Astrocyte of the spinal cord (primary cell): ENCODE data around the gene SHISA9.

Source experiments
- DNase-seq: peaks from one replicate; pipeline ENCODE4 v3.0.0; 2011; ENCODE audit warnings: low read depth, low spot score
- H3K4me3 ChIP-seq: 2 replicates; pipeline ENCODE4 v1.5.1; 2011; ENCODE audit warnings: low read depth, mild to moderate bottlenecking, low read length, moderate library complexity
- in situ Hi-C: cut with HindIII; loops from 2 replicates; pipeline ENCODE4 v1.10.0; 2017; ENCODE audit warnings: low sequenced_read_pairs
- TF ChIP-seq, protein P1 (sequence below): IDR thresholded peaks from 2 replicates; pipeline ENCODE4 v1.5.1; 2012; ENCODE audit warnings: low read depth, mild to moderate bottlenecking, low read length, inconsistent platforms

SHISA9 gene

DNA sequence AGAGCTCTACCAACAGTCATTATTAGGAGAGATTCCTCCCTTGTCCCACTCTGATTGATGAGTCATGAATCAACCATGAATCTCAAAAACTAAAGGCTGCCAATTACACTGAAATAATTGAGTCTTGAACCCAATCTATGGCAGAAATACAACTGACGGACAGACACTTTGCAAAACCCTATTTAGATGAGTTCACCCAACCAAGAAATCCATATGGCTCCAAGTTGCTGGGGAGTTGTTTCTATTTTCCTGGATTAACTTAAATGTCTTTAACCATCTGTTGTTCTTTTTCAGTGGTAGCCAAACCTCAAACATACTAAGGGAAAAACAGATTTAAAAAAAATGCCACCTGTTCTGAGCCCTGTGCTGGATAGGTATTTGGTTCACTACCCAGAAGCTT, 151.0 kb downstream of the SHISA9 start:
- no peak for DNase-seq
- in situ Hi-C loops, result no loop called here
- H3K4me3 ChIP-seq, result no peak overlapping the region
- TF ChIP-seq, protein P1, sequence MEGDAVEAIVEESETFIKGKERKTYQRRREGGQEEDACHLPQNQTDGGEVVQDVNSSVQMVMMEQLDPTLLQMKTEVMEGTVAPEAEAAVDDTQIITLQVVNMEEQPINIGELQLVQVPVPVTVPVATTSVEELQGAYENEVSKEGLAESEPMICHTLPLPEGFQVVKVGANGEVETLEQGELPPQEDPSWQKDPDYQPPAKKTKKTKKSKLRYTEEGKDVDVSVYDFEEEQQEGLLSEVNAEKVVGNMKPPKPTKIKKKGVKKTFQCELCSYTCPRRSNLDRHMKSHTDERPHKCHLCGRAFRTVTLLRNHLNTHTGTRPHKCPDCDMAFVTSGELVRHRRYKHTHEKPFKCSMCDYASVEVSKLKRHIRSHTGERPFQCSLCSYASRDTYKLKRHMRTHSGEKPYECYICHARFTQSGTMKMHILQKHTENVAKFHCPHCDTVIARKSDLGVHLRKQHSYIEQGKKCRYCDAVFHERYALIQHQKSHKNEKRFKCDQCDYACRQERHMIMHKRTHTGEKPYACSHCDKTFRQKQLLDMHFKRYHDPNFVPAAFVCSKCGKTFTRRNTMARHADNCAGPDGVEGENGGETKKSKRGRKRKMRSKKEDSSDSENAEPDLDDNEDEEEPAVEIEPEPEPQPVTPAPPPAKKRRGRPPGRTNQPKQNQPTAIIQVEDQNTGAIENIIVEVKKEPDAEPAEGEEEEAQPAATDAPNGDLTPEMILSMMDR, result no peak

GRCh38 chr16:13055480-13055879, 154.1 kb downstream of the SHISA9 start:
- no peak overlapping the region for H3K4me3 ChIP-seq
- TF ChIP-seq, protein P1, result no peak
- in situ Hi-C loops, result no loop called here
- no peak for DNase-seq

GRCh38 chr16:13056607-13057006, 155.2 kb downstream of the SHISA9 start:
- in situ Hi-C loops, result no loop called here
- no peak for DNase-seq
- TF ChIP-seq, protein P1, result no peak
- H3K4me3 ChIP-seq, result no peak overlapping the region

- H3K4me3 ChIP-seq, result no peak overlapping the region
- in situ Hi-C loops, result no loop called here
- no peak for DNase-seq
- TF ChIP-seq, protein P1, result no peak
These were observed 159.5 kb downstream of the SHISA9 start for GRCh38 chr16:13060932-13061331.

- no peak for DNase-seq
- TF ChIP-seq, protein P1, result no peak
- in situ Hi-C loops, result no loop called here
These were observed 160.3 kb downstream of the SHISA9 start for GRCh38 chr16:13061691-13062090.

GRCh38 chr16:13062219-13062618, 160.8 kb downstream of the SHISA9 start:
- no peak overlapping the region for H3K4me3 ChIP-seq
- in situ Hi-C loops, result no loop called here
- no peak for DNase-seq
- TF ChIP-seq, protein P1, result no peak

More at GRCh38 chr16:13061691-13062090, 160.3 kb downstream of the SHISA9 start:
- no peak overlapping the region for H3K4me3 ChIP-seq

DNA sequence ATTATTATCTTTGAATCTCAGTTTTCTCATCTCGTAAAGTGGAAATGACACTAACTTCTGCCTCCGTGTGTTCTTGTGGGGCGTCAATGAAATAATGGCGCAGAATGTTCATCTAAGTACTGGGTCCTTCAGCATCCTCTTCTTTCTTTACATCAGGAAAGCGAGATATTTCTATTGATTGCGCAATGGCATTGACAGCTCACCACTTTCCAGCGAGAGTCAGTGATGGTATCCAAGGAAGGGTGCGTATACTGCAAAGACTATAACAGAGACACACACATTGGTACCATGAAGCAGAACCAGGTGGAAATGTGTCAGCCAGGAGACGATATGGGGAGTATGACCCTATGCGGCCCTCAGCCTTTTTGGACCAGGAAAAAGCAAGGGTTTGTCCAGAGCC, 162.1 kb downstream of the SHISA9 start:
- in situ Hi-C loops, result no loop called here
- no peak overlapping the region for H3K4me3 ChIP-seq
- DNase-seq, result no peak
- TF ChIP-seq, protein P1, result no peak
